Fibroblast of mammary gland (primary cell): Measurements from ENCODE around the gene RPS27.

Source experiments
- DNase-seq: peaks from one replicate; pipeline ENCODE4 v3.0.0-alpha.2; 2010; ENCODE audit warnings: low read depth
- H3K4me3 ChIP-seq: 2 replicates; pipeline ENCODE4 v1.5.1; 2011; ENCODE audit warnings: low read depth, mild to moderate bottlenecking, low read length, moderate library complexity; ENCODE audit not compliant: control insufficient read depth
- TF ChIP-seq, protein P1 (sequence below): conservative IDR thresholded peaks from 2 replicates; pipeline ENCODE4 v1.5.1; 2011; ENCODE audit warnings: low read depth, low read length, inconsistent platforms; ENCODE audit not compliant: control insufficient read depth, insufficient read depth

RPS27 gene

DNA sequence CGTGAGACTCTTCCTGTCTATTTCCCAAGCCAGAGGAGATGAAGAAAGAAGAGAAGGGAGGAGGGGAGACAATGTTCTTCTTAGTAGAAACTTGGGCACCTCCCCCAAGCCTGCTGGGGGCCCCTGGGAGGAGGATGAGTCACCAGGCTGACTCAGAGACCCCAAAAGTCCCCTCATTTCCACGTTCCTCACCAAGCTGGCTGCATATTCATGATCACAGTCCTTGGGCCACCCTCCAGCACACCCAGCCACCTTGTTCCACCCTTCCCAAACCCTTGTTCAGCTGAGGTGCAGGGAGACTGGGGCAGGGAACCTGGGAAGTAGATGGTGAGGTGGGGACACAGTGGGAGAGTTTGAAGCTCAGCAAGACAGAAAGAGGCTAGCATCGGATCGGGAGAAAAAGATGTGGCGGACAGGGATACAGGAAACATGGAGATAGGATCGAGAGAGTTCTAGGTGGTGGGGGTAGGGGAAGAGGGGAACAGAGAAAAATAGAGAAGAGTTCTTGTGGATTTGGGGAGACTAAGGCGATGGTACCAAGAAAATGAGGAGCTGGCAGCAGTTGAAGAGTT is 5.1 kb upstream of the RPS27 start:
- TF ChIP-seq, protein P1, sequence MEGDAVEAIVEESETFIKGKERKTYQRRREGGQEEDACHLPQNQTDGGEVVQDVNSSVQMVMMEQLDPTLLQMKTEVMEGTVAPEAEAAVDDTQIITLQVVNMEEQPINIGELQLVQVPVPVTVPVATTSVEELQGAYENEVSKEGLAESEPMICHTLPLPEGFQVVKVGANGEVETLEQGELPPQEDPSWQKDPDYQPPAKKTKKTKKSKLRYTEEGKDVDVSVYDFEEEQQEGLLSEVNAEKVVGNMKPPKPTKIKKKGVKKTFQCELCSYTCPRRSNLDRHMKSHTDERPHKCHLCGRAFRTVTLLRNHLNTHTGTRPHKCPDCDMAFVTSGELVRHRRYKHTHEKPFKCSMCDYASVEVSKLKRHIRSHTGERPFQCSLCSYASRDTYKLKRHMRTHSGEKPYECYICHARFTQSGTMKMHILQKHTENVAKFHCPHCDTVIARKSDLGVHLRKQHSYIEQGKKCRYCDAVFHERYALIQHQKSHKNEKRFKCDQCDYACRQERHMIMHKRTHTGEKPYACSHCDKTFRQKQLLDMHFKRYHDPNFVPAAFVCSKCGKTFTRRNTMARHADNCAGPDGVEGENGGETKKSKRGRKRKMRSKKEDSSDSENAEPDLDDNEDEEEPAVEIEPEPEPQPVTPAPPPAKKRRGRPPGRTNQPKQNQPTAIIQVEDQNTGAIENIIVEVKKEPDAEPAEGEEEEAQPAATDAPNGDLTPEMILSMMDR = no peak
- peak; percentile 90 for DNase-seq
- H3K4me3 ChIP-seq = peak overlapping the region; percentile 81

GRCh38 chr1:153985941-153986761 is 4.4 kb upstream of the RPS27 start, which contains the start of gene RAB13:
TSS of gene RAB13 (minus strand) at chr1:153986339. CDS start at chr1:153986236, 103 bp downstream.
- TF ChIP-seq, protein P1 = no peak
- peak within 1 kb of the TSS; percentile 81 for H3K4me3 ChIP-seq
- peak; percentile 82 for DNase-seq

DNA sequence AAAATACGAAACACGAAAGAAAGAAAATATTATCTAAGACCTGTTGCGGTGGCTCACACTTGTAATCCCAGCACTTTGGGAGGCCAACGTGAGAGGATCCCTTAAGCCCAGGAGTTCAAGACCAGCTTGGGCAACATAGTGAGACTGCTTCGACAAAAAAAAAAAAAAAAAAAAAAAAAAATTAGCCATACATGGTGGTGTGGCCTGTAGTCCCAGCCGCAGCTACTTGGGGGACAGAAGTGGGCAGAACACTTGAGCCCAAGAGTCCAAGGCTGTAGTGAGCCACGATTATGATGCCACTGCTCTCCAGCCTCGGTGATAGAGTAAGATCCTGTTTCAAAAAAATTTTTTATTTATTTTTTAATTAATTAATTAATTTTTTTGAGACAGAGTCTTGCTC is 2.9 kb upstream of the RPS27 start:
- no peak for DNase-seq
- TF ChIP-seq, protein P1 = no peak

GRCh38 chr1:153991151-153991630 is 629 bp downstream of the RPS27 start:
- no peak for DNase-seq
- TF ChIP-seq, protein P1 = no peak
- peak overlapping the region; percentile 93 for H3K4me3 ChIP-seq

More for the DNA sequence above, 2.9 kb upstream of the RPS27 start:
- no peak overlapping the region for H3K4me3 ChIP-seq

DNA sequence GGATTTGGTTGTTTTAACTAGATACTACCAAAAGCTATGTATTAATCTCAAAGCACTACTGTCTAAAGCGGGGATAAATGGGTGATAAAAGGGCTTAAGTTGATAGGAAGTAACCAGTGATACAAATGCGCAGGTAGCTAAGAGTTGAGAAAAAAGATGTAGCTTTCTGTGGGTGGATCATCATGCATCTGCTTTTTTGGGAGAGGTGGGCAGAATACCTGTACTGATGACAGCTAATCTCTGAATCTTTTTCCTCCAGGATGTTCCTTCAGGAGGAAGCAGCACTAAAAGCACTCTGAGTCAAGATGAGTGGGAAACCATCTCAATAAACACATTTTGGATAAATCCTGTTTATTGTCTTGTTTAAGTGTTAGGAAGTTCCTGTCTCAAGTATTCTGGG is 1.2 kb downstream of the RPS27 start:
- TF ChIP-seq, protein P1 = no peak

GRCh38 chr1:153995202-153995601 is 4.6 kb downstream of the RPS27 start:
- no peak for DNase-seq
- no peak overlapping the region for H3K4me3 ChIP-seq
- TF ChIP-seq, protein P1 = no peak

More for the DNA sequence above, 1.2 kb downstream of the RPS27 start:
- peak overlapping the region; percentile 93 for H3K4me3 ChIP-seq
- DNase-seq = no peak
